Measurements from ENCODE around the gene GNAT2. TPM values are rescaled to one million over a fixed set of nuclear protein-coding genes. Genes with fewer than 3 reads are reported as not detected.

The GNAT2 gene
- total RNA-seq, 1 experiment from 2014 or later: 0.20 TPM

DNA sequence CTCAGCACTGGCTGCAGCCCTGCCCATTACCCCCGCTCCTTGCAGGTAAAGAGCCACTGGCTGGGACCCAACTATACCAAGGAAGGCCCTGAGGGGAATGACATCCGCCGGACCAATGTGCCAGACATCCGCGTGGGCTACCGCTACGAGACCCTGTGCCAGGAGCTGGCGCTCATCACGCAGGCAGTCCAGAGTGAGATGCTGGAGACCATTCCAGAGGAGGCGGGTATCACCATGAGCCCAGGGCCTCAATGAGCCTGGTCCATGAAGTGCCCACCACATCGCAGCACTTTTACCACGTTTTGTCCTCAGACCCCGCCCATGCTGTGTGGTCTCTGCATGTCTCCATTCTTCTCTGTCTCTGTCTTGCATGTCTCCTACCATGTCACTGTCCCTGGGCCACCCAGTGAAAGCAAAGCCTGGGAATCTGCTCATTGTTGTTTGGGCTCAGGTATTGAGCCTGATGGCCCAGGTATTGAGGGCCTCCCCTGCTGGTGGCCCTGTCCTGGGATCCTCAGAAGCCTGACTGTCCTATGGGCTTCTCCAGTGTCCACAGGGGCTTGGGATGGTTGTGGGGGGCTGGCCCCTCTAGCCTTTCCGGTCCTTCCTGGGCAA, 11.6 kb upstream of the GNAT2 start:
- H4K8ac ChIP-seq (replicated peaks; ENCODE audit: insufficient read length, low read depth, low read length): no peak overlapping the region

More for the DNA sequence above, 11.6 kb upstream of the GNAT2 start:
- Histone ChIP-seq H3K27me3 (ENCODE audit: insufficient read depth, low read length) (no peaks in the 10 kb centered on the region), H2AK5ac (ENCODE audit: insufficient read length, low read length) (no peak overlapping the region), H2BK15ac (ENCODE audit: low read depth, low read length) (no peak overlapping the region), H2BK12ac (ENCODE audit: insufficient read length, low read depth, low read length) (no peak overlapping the region), H3K14ac (ENCODE audit: insufficient read depth, low read length) (no peak overlapping the region; the same call in 1 of the 2 replicates), H3K9ac (ENCODE audit: extremely low read depth, insufficient read length, low read length) (no peak overlapping the region), H2BK20ac (ENCODE audit: low read depth, low read length, poor library complexity, severe bottlenecking) (no peak overlapping the region), H2AFZ (ENCODE audit: low read length) (no peak overlapping the region), H3K27ac (ENCODE audit: insufficient read length, low read depth, low read length) (no peak overlapping the region), H3K4me2 (ENCODE audit: insufficient read depth, insufficient read length, low read length) (no peak overlapping the region), H4K5ac (ENCODE audit: insufficient read length, low read depth, low read length) (no peak overlapping the region), H4K20me1 (ENCODE audit: control insufficient read depth, insufficient read depth, insufficient read length) (no peaks in the 10 kb centered on the region), H3K4ac (ENCODE audit: low read depth, low read length) (no peak overlapping the region), H4K91ac (ENCODE audit: insufficient read length, low read depth, low read length) (no peak overlapping the region), H3K79me1 (ENCODE audit: insufficient read depth, low read depth, low read length, poor library complexity, severe bottlenecking) (no peaks in the 10 kb centered on the region), H3K23ac (ENCODE audit: insufficient read length, low read depth, low read length) (no peak overlapping the region), H3T11ph (ENCODE audit: low read length) (no peak overlapping the region), H3K23me2 (ENCODE audit: insufficient read length, low read depth, low read length, poor library complexity, severe bottlenecking) (no peaks in the 10 kb centered on the region), H3K79me2 (ENCODE audit: insufficient read depth, low read length) (no peaks in the 10 kb centered on the region), H3K56ac (ENCODE audit: insufficient read length, low read depth, low read length) (no peak overlapping the region), H3K9me3 (ENCODE audit: control insufficient read depth, low read depth, low read length) (no peaks in the 10 kb centered on the region), H3K4me1 (ENCODE audit: insufficient read depth, low read length) (no peaks in the 10 kb centered on the region; the same call in 1 of the 2 replicates), H2BK5ac (ENCODE audit: insufficient read length, low read length) (no peak overlapping the region), H3K18ac (ENCODE audit: insufficient read length, low read depth, low read length) (no peak overlapping the region), H2BK120ac (ENCODE audit: low read depth, low read length, poor library complexity, severe bottlenecking) (no peak overlapping the region)
- TF ChIP-seq, protein P1, sequence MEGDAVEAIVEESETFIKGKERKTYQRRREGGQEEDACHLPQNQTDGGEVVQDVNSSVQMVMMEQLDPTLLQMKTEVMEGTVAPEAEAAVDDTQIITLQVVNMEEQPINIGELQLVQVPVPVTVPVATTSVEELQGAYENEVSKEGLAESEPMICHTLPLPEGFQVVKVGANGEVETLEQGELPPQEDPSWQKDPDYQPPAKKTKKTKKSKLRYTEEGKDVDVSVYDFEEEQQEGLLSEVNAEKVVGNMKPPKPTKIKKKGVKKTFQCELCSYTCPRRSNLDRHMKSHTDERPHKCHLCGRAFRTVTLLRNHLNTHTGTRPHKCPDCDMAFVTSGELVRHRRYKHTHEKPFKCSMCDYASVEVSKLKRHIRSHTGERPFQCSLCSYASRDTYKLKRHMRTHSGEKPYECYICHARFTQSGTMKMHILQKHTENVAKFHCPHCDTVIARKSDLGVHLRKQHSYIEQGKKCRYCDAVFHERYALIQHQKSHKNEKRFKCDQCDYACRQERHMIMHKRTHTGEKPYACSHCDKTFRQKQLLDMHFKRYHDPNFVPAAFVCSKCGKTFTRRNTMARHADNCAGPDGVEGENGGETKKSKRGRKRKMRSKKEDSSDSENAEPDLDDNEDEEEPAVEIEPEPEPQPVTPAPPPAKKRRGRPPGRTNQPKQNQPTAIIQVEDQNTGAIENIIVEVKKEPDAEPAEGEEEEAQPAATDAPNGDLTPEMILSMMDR (conservative IDR thresholded peaks at IDR 0.05): no peak
- no peak for DNase-seq
- no CpG with 5 or more reads among the region's 14 CpGs for WGBS (ENCODE audit: extremely low coverage, insufficient read length, low lambda C conversion rate)
- Mint-ChIP-seq H3K4me1 (peaks cover 8 to 26% of the 10 kb centered on the region in 2 experiments), H3K27ac (no peak overlapping the region), H3K27me3 (ENCODE audit: low read depth) (no peaks in the 10 kb centered on the region), H3K4me3 (no peak overlapping the region), H3K9me3 (no peaks in the 10 kb centered on the region), H3K36me3 (ENCODE audit: insufficient read depth in 1 of 3, low read depth in 3 of 3) (peaks cover 27 to 48% (median 42%) of the 10 kb centered on the region in 3 experiments; a peak in 6 of 7 replicates)
